HepG2 (cell line): ENCODE results near the gene TMED6. TPM values are rescaled to one million over a fixed set of nuclear protein-coding genes. Genes with fewer than 3 reads are reported as not detected.

Experiments used
- ERF ChIP-seq: IDR thresholded peaks from 2 replicates; pipeline ENCODE4 v1.6.1; 2018; ENCODE audit warnings: missing biosample characterization, missing genetic modification reagents
- FOXP4 ChIP-seq: sonication (generic); formaldehyde crosslinking; IDR thresholded peaks from 2 replicates; pipeline ENCODE4 v1.4.0; 2020; ENCODE audit warnings: missing genetic modification reagents
- HDAC2 ChIP-seq: sonication (generic); formaldehyde crosslinking; IDR thresholded peaks from 2 replicates; pipeline ENCODE4 v1.4.0; 2020; ENCODE audit warnings: missing genetic modification reagents
- HIVEP1 ChIP-seq: sonication (generic); formaldehyde crosslinking; IDR thresholded peaks from 2 replicates; pipeline ENCODE4 v1.4.0; 2020; ENCODE audit warnings: mild to moderate bottlenecking, missing genetic modification reagents
- HNF4G ChIP-seq, 2 experiments: sonication (generic) in 1 of 2; formaldehyde crosslinking in 1 of 2; IDR thresholded peaks; 2 replicates each; pipeline versions ENCODE4 v1.4.0 to v1.6.1; 2011 to 2020; ENCODE audit warnings: borderline replicate concordance in 2 of 2, low read depth in 2 of 2, mild to moderate bottlenecking in 2 of 2, low read length in 1 of 2, missing genetic modification reagents in 1 of 2, moderate library complexity in 1 of 2
- IKZF5 ChIP-seq: IDR thresholded peaks from 2 replicates; pipeline ENCODE4 v1.6.1; 2018; ENCODE audit warnings: missing genetic modification reagents, mild to moderate bottlenecking, missing compliant biosample characterization
- MED1 ChIP-seq: sonication (generic); formaldehyde crosslinking; IDR thresholded peaks from 2 replicates; pipeline ENCODE4 v1.4.0; 2020; ENCODE audit warnings: missing genetic modification reagents
- NBN ChIP-seq: fragments of 450-650 bp; conservative IDR thresholded peaks from 2 replicates; pipeline ENCODE4 v1.6.1; 2017
- NFIC ChIP-seq: IDR thresholded peaks from 2 replicates; pipeline ENCODE4 v1.6.1; 2012; ENCODE audit warnings: mild to moderate bottlenecking, low read length, inconsistent platforms
- PHF21A ChIP-seq: sonication (generic); formaldehyde crosslinking; IDR thresholded peaks from 2 replicates; pipeline ENCODE4 v1.5.0; 2020; ENCODE audit warnings: mild to moderate bottlenecking, missing genetic modification reagents
- POGK ChIP-seq: sonication (generic); formaldehyde crosslinking; conservative IDR thresholded peaks from 2 replicates; pipeline ENCODE4 v1.8.0; 2022; ENCODE audit warnings: mild to moderate bottlenecking, moderate library complexity, missing genetic modification reagents
- POLR2A ChIP-seq, 2 experiments: IDR thresholded peaks; 2 replicates each; pipeline ENCODE4 v1.6.1; 2011; ENCODE audit warnings: low read depth in 2 of 2, low read length in 2 of 2, mild to moderate bottlenecking in 1 of 2, moderate library complexity in 1 of 2; ENCODE audit not compliant: insufficient read depth in 1 of 2
- REL ChIP-seq: sonication (generic); formaldehyde crosslinking; conservative IDR thresholded peaks from 2 replicates; pipeline ENCODE4 v1.8.0; 2022; ENCODE audit warnings: mild to moderate bottlenecking, missing genetic modification reagents, moderate library complexity
- SAFB2 ChIP-seq: sonication (generic); formaldehyde crosslinking; IDR thresholded peaks from 2 replicates; pipeline ENCODE4 v1.5.1; 2020; ENCODE audit warnings: missing genetic modification reagents, low read depth, mild to moderate bottlenecking, borderline replicate concordance
- SIX4 ChIP-seq: sonication (generic); formaldehyde crosslinking; IDR thresholded peaks from 2 replicates; pipeline ENCODE4 v1.4.0; 2020; ENCODE audit warnings: missing genetic modification reagents
- SNAI1 ChIP-seq: sonication (generic); formaldehyde crosslinking; IDR thresholded peaks from 2 replicates; pipeline ENCODE4 v1.5.0; 2020; ENCODE audit warnings: mild to moderate bottlenecking, missing genetic modification reagents, borderline replicate concordance
- TFAP4 ChIP-seq: sonication (generic); IDR thresholded peaks from 2 replicates; pipeline ENCODE4 v1.6.1; 2016; ENCODE audit warnings: low read depth, borderline replicate concordance
- THAP11 ChIP-seq: IDR thresholded peaks from 2 replicates; pipeline ENCODE4 v1.6.1; 2016; ENCODE audit warnings: missing biosample characterization, missing genetic modification reagents
- ZNF263 ChIP-seq: sonication (generic); formaldehyde crosslinking; IDR thresholded peaks from 2 replicates; pipeline ENCODE4 v1.4.0; 2020; ENCODE audit warnings: missing genetic modification reagents
- ZNF3 ChIP-seq: IDR thresholded peaks from 2 replicates; pipeline ENCODE4 v1.7.0; 2017; ENCODE audit warnings: inconsistent platforms
- ZNF574 ChIP-seq: sonication (generic); formaldehyde crosslinking; IDR thresholded peaks from 2 replicates; pipeline ENCODE4 v1.4.0; 2020; ENCODE audit warnings: missing genetic modification reagents
- polyA plus RNA-seq, 8 experiments: library from polyadenylated mRNA; depleted of rRNA in 3 of 8; stranded (reverse) in 7 of 8; unstranded in 1 of 8; fragments of >200 nt; fragmentation: Illumina TruSeq in 4 of 8; extraction: Trizol in 4 of 8; gene quantifications; 2 replicates each; pipeline versions ENCODE4 v1.2.1 to v1.2.3, GENCODE V29; 2011 to 2016; ENCODE audit warnings: low read depth in 4 of 8, missing spikeins in 1 of 8, mixed read lengths in 1 of 8; ENCODE audit not compliant: insufficient read depth in 1 of 8
- total RNA-seq, 5 experiments: library from RNA; depleted of rRNA; stranded (reverse); fragments of >200 nt; fragmentation: Illumina TruSeq; extraction: Trizol; gene quantifications; 2 replicates each; pipeline ENCODE4 v1.2.3, GENCODE V29; 2016; ENCODE audit warnings: low read depth in 1 of 5

The TMED6 gene
- total and polyA plus RNA-seq, 2 of the 13 experiments (the other 11 are each of a cell fraction or from before 2014, with no cell fraction given): 9.8 to 14.4 TPM

- TF ChIP-seq SNAI1 (0 out of 2 replicates have a peak, but pooled peaks have one; percentile 37), POLR2A (IDR thresholded peaks at IDR 0.05; ENCODE audit: insufficient read depth in 1 of 2, low read depth in 2 of 2, low read length in 2 of 2) (peak; percentile 33 to 72; a peak in 2 of 4 replicates), HNF4G (IDR thresholded peaks at IDR 0.05; ENCODE audit: borderline replicate concordance, low read depth, low read length) (no peak), HNF4G (CRISPR knock-in tag; IDR thresholded peaks at IDR 0.05; ENCODE audit: borderline replicate concordance, low read depth) (0 out of 2 replicates have a peak, but pooled peaks have one; percentile 29), IKZF5 (CRISPR knock-in tag) (peak; percentile 34; the same call in 1 of the 2 replicates), PHF21A (CRISPR knock-in tag) (0 out of 2 replicates have a peak, but pooled peaks have one; percentile 48), ZNF263 (CRISPR knock-in tag) (no peak), HDAC2 (peak; percentile 20; the same call in 1 of the 2 replicates), ERF (CRISPR knock-in tag) (peak; percentile 41; the same call in 1 of the 2 replicates), MED1 (CRISPR knock-in tag) (peak; percentile 53; the same call in 1 of the 2 replicates), SIX4 (CRISPR knock-in tag) (no peak), REL (0 out of 2 replicates have a peak, but pooled peaks have one; percentile 45), THAP11 (CRISPR knock-in tag) (0 out of 2 replicates have a peak, but pooled peaks have one; percentile 42), ZNF574 (CRISPR knock-in tag) (peak; percentile 73; the same call in 1 of the 2 replicates), NBN (no peak), TFAP4 (0 out of 2 replicates have a peak, but pooled peaks have one; percentile 29), ZNF3 (CRISPR knock-in tag) (0 out of 2 replicates have a peak, but pooled peaks have one; percentile 30), NFIC (peak; percentile 47; the same call in 1 of the 2 replicates), POGK (CRISPR knock-in tag) (peak; percentile 44; the same call in 1 of the 2 replicates), SAFB2 (CRISPR knock-in tag) (no peak), HIVEP1 (no peak), FOXP4 (CRISPR knock-in tag) (peak; percentile 20; the same call in 1 of the 2 replicates)
Observed at GRCh38 chr16:69351309-69352027, at the start of gene TMED6 (continued).
